Measurements from ENCODE around the gene PSMC4. TPM values are rescaled to one million over a fixed set of nuclear protein-coding genes. Genes with fewer than 3 reads are reported as not detected.

PSMC4 gene
- total RNA-seq, 4 donors from 2014 or later, result 68.9 to 91.4 (median 89.2) TPM

- DNase-seq (ENCODE audit: extremely low spot score), result no peak
- intact Hi-C loops (cut with DNase I), result no loop called here
- TF ChIP-seq POLR2A (IDR thresholded peaks at IDR 0.05; ENCODE audit: low read depth) (no peak), EP300 (IDR thresholded peaks at IDR 0.05) (no peak), POLR2AphosphoS5 (IDR thresholded peaks at IDR 0.05) (no peak), CTCF (IDR thresholded peaks at IDR 0.05) (no peak)
- Histone ChIP-seq H3K4me3 (no peak overlapping the region), H3K9me3 (peaks cover 0 to 20% (median 15%) of the 10 kb centered on the region in 4 donors), H3K4me1 (no peaks in the 10 kb centered on the region), H3K27me3 (peaks cover 0 to 13% (median under 1%) of the 10 kb centered on the region in 4 donors), H3K36me3 (no peaks in the 10 kb centered on the region), H3K27ac (replicated peaks in 1 of 4) (no peak overlapping the region)
- 41% methylated on average over 1 of the region's 1 CpG for WGBS
Observed at GRCh38 chr19:39940221-39940833, 30.6 kb upstream of the PSMC4 start.

- H3K36me3 ChIP-seq, result no peaks in the 10 kb centered on the region
- H3K27ac ChIP-seq (replicated peaks in 1 of 4), result no peak overlapping the region
- 32% methylated on average over 6 of the region's 6 CpGs for WGBS
- TF ChIP-seq POLR2AphosphoS5 (IDR thresholded peaks at IDR 0.05) (no peak), POLR2A (IDR thresholded peaks at IDR 0.05; ENCODE audit: low read depth) (no peak), CTCF (IDR thresholded peaks at IDR 0.05) (no peak), EP300 (IDR thresholded peaks at IDR 0.05) (no peak)
- DNase-seq (ENCODE audit: extremely low spot score), result peak; percentile 8
- H3K9me3 ChIP-seq, result peaks cover 0 to 20% (median 15%) of the 10 kb centered on the region in 4 donors
- H3K4me3 ChIP-seq, result no peak overlapping the region
- H3K4me1 ChIP-seq, result no peaks in the 10 kb centered on the region
- H3K27me3 ChIP-seq, result peaks cover 0 to 10% (median 0%) of the 10 kb centered on the region in 4 donors
- intact Hi-C loops (cut with DNase I), result no loop called here
Observed at GRCh38 chr19:39941151-39941550, 29.8 kb upstream of the PSMC4 start.

GRCh38 chr19:39941615-39942365, 29.2 kb upstream of the PSMC4 start:
- DNase-seq (ENCODE audit: extremely low spot score), result peak; percentile 68
- Histone ChIP-seq H3K27me3 (peaks cover 0 to 15% (median 0%) of the 10 kb centered on the region in 4 donors), H3K27ac (replicated peaks in 1 of 4) (no peak overlapping the region), H3K36me3 (no peaks in the 10 kb centered on the region), H3K4me1 (no peaks in the 10 kb centered on the region), H3K4me3 (no peak overlapping the region), H3K9me3 (peaks cover 0 to 20% (median 15%) of the 10 kb centered on the region in 4 donors)
- TF ChIP-seq EP300 (IDR thresholded peaks at IDR 0.05) (no peak), POLR2AphosphoS5 (IDR thresholded peaks at IDR 0.05) (no peak), CTCF (IDR thresholded peaks at IDR 0.05) (no peak), POLR2A (IDR thresholded peaks at IDR 0.05; ENCODE audit: low read depth) (no peak)
- 25% methylated on average over 5 of the region's 5 CpGs for whole genome bisulfite sequencing
- intact Hi-C loops (cut with DNase I), result no loop called here

GRCh38 chr19:39942366-39942730, 28.6 kb upstream of the PSMC4 start:
- intact Hi-C loops (cut with DNase I), result no loop called here
- no peaks in the 10 kb centered on the region for H3K4me1 ChIP-seq
- H3K4me3 ChIP-seq, result no peak overlapping the region
- TF ChIP-seq CTCF (IDR thresholded peaks at IDR 0.05), result no peak
- TF ChIP-seq POLR2AphosphoS5 (IDR thresholded peaks at IDR 0.05), result no peak
- TF ChIP-seq EP300 (IDR thresholded peaks at IDR 0.05), result no peak
- no peak for TF ChIP-seq POLR2A (IDR thresholded peaks at IDR 0.05; ENCODE audit: low read depth)
- H3K27ac ChIP-seq (replicated peaks in 1 of 4), result no peak overlapping the region
- H3K36me3 ChIP-seq, result no peaks in the 10 kb centered on the region
- peaks cover 0 to 20% (median 0%) of the 10 kb centered on the region in 4 donors for H3K27me3 ChIP-seq
- DNase-seq (ENCODE audit: extremely low spot score), result peak; percentile 8
- WGBS, result 29% methylated on average over 4 of the region's 4 CpGs
- H3K9me3 ChIP-seq, result peaks cover 0 to 20% (median 15%) of the 10 kb centered on the region in 4 donors
